Measurements from ENCODE around the gene GPRC5D.
A peak's percentile ranks its signal among the peaks of the same experiment; 100 is the strongest.

GPRC5D gene

GRCh38 chr12:12903642-12904609, 48.0 kb downstream of the GPRC5D start:
- FAIRE-seq = no peak

DNA sequence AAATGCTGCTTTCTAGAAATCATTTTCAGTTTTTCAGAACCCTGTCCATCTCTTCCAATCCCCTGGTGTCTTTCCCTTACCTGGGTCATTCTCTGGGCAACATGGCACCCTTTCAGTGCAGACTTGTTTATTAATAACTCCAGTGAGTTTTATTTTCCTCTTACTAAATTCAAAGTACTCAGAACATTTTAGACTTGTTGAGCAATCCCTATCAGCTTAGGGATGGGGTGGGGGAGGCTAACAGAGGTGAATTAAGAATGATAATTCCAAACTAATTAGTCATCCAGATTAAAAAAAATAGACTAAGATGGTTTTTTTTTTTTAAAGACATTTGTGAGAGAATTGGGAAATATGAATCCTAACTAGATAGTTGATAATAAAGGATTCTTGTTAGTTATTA, 49.9 kb downstream of the GPRC5D start:
- FAIRE-seq = no peak

- no peak for FAIRE-seq
Measured at GRCh38 chr12:12901158-12901791, 50.7 kb downstream of the GPRC5D start.

GRCh38 chr12:12900786-12901157, 51.2 kb downstream of the GPRC5D start:
- no peak for FAIRE-seq

DNA sequence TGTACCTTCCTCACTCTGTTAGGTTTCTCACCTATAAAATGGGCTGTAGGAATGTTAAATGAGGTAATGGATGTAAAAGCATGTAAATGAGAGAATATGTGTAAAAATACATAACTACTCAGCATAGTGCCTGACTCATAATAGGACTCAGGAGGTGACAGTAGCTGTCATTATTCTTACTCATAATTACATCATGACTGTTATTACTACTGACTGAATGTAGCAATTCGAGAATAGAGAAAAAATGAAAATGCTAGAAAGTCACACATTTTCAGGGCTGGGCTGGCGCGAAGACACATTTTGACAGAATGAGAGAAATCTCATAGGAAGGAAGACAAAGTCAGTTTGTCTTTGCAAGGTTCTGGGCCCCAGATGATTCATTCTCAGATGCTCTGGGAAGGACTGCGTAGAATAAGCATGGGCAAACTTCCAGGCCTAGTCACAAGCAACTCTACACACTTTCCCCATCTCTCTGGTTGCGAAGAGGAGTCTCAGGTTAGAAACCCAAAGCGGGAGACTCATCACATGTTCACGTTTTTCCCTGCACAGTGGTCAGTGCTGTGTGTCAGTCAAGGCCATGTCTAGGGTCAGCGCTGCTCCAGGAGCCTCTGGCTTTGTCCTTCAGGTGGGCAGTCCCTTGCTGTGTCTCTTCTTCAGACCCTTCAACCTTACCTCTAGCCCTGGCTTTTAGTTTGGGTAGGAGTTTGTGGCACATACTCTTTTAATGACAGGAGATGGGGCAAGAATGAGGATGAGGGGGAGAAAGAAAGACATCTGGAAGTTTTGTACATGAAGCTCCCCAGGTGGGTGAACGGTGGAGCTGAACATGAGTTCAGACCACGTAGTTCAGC, 52.2 kb downstream of the GPRC5D start:
- peak; percentile 17 for FAIRE-seq

DNA sequence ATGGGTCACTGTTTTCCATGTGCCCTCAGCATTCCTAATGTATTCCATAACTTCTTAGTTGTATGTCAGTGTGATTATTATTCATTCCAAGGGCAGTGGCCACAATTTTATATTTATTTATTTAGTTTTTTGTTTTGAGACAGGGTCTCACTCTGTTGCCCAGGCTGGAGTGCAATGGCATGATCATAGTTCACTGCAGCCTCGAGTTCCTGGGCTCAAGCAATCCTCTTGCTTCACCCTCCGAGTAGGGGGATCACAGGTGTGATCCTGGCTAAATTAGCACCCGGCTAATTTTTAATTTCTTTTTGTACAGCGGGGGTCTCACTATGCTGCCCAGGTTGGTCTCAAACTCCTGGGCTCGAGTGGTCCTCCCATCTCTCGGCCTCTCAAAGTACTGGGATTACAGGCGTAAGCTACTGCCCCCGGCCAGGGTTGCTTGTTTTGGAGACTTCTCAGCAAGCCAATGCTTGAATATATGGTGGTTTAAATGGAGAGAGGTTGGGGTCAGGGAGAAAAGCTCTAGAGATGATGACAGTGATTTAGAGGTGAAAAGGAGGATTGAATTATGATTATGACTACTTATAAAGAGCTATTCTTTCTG, 53.0 kb downstream of the GPRC5D start:
- no peak for FAIRE-seq

- FAIRE-seq = no peak
Measured at GRCh38 chr12:12898136-12898717, 53.7 kb downstream of the GPRC5D start.

DNA sequence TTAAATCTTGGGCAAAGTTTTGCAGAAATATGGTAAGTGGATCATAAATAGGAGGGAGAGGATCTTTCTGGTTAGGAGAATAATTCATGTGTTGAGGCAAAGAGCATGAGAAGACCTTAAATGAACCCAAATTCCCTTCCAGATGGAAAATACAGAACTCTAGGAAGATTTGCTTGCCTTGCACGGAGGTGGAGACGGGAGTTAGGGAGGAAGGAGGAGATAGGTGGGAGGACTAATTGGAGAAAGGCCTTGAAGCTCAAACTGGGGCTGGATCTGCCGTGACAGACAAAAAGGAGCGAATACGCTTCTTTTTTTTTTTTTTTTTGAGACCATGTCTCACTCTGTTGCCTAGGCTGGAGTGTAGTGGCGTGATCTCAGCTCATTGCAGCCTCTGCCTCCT, 54.7 kb downstream of the GPRC5D start:
- no peak for FAIRE-seq

- no peak for FAIRE-seq
Measured at GRCh38 chr12:12896260-12896659, 55.7 kb downstream of the GPRC5D start.

DNA sequence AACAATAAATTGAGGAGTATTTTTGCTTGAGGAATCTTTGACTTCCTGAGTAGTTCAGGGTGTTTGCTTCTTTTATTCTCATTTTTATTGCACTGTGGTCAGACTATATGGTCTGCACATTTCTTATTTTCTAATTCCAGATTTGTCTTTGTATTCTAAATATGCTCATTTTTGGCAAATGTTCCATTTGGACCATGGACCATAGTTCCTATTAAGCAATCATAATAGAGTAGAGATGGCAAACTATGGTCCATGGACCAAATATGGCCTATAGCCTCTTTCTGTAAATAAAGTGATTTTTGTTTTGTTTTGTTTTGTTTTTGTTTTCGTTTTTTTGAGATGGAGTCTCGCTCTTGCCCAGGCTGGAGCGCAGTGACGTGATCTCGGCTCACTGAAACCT, 58.5 kb downstream of the GPRC5D start:
- FAIRE-seq = no peak

DNA sequence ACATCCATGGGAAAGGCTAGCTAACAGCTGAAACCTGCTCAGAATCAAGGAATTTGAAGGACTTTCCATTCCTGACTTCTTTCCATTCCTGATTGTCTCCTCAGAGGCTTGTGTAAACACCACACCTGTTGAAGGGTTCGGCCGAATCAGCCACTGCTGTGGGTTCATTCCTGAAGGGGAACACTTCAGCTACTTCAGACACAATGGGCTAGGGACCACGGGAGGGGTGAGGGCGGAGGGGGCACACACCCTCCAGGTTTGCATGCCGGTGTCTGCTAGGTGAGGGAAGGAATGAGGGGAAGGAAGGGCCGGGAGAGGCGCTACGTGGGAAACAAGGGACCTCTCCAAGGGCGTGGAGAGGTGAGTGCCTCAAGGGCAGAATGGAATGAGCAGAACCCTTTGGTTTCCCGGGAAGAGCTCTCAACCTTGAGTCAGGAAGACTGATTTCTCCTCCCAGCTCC, 59.3 kb downstream of the GPRC5D start:
- FAIRE-seq = no peak

DNA sequence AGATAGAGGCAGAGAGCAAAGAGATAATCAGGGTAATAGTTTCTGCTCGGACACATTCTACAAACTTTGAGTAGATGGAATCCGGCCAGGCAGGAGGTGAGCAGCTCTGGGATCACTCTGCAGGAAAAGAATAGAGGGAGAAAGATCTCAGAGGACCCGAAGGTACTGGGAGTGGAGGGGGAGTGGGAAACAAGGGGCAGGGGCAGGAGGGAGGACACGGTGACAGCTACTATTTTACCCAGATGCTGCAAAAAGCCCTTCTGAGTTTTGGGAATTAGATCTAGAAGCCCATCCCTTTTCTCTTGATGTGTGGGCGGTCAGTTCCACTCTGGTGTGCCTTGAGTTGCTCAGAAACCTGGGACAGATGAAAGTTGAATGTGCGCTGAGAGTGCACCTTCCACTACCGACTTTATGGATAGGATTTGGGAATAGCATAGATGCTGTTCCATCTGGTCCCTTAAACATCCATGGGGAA, 60.1 kb downstream of the GPRC5D start:
- FAIRE-seq = no peak

DNA sequence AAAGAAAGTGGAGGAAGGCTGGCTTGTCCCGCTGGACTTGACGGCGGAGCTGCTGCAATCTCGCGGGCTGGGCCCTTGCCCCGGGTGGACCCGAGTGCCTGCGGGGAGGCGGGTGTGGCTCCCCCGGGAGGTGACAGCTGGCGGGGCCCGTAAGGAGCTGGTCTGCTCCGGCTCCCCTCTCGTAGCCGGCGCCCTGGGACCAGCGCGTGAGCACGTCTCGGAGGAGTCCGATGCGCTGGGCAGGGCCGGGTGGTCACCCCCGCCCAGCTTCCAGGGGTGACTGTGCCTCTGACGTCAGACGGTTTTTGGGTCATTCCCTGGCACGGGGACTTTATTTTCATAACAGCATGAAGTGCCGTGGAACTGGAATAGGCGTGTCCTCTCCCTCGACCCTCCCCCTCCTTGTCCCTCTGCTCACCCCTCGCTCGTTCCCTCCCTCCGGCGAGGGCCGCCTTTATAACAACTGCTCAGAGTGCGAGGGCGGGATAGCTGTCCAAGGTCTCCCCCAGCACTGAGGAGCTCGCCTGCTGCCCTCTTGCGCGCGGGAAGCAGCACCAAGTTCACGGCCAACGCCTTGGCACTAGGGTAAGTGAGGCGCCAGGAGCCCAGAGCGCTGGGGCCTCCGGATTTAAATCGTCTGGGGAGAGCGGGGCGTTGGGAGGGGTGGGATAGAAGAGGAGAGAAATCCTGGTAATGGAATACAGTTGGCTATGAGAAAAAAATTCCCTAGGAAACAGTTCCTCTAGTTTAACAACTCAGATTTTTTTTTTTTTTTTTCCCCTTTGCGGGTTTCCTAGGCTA, 60.7 kb downstream of the GPRC5D start, which contains the start of gene GPRC5A:
GPRC5A (plus strand) TSS at position 483 of the 801 bp plus-strand sequence. CDS start 16,688 bp downstream, outside the sequence.
- FAIRE-seq = no peak

Measured in G401.6 (cell line).